HCEC 1CT (cell line): ENCODE data around the gene OR10AD1.
"Not testable (repeated sequence)": the region's sequence is repeated elsewhere in the genome, so short reads cannot be mapped to it uniquely, and the experiment has no call there.

ENCODE experiments used
- DNase-seq: peaks from one replicate; pipeline ENCODE4 v3.0.0-alpha.2; 2017

OR10AD1 gene, protein sequence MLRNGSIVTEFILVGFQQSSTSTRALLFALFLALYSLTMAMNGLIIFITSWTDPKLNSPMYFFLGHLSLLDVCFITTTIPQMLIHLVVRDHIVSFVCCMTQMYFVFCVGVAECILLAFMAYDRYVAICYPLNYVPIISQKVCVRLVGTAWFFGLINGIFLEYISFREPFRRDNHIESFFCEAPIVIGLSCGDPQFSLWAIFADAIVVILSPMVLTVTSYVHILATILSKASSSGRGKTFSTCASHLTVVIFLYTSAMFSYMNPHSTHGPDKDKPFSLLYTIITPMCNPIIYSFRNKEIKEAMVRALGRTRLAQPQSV

DNA sequence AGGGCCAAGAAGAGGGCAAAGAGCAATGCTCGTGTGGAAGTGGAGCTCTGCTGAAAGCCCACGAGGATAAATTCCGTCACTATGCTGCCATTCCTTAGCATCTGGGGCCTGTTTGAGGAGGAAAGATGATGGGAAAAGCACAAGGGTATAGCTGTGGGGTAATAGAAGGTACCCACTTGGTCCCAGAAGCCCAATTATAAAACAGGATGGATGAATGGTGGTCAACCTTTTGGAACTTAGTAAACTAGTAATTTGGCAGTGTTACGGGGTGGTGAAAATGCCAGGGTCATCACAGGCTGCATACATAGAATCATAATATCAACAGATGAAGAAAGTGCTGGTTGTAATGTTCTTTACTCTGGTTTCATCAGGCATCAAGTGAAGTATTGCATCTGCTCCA lies at the start of gene OR10AD1:
Gene OR10AD1 (minus strand): TSS at position 101 of the 400 bp plus-strand sequence. CDS start 0 bp downstream, at position 101.
- DNase-seq = no peak

DNA sequence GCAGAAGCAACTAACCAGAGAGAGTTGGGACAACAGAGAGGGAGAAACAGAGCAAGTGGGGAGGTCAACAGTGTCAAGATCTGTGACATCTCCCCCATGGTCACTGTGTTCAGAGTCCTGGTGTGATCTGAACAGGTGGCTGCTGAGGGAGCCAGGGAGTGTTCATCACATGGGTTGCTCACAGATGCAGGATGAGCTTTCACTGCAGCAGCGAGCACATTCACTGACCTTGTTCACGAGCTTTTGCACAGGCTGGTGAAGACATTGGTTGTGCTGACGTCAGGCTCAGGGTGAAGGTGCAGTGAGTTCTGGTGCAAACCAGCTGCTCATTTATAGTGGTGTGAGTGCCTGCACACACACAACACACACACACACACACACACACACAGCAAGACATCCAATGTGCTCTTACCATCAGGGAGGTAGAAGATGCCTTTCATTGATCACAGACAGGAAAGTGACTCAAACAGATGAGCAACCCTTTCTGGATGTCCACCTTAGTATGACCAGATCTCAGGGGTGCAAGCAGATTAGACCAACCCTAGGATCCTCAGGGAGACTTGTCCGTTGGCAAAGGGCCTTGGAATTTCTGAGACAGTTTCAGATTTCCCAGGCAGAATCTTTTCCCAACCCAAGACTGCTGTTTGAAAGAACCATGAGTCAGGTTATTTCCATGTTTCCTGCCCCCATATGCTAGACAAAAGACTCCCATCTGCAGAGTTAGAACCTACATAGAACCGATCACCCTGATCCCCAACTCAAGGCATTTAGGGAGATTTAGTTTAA lies 44.3 kb upstream of the OR10AD1 start:
- DNase-seq = no peak

DNA sequence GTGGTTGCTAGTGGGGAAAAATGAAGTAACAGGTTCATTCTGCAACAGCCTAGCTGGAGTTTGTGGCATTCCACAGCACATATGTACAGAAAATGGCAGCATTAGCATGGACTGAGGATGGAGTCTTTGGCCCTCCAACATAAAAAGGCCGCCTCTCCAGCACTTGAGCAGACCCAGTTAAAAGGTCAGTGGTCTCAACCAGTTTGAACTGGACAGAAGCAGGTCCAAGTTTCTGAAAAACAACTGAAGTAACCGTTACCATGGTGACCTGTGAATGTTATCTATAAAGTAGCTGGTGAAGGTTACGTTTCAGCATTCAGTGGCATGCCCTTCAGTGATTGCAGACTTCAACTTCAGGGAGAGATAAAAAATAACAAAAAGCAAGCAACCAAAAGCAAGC lies 34.1 kb upstream of the OR10AD1 start:
- DNase-seq = no peak

DNA sequence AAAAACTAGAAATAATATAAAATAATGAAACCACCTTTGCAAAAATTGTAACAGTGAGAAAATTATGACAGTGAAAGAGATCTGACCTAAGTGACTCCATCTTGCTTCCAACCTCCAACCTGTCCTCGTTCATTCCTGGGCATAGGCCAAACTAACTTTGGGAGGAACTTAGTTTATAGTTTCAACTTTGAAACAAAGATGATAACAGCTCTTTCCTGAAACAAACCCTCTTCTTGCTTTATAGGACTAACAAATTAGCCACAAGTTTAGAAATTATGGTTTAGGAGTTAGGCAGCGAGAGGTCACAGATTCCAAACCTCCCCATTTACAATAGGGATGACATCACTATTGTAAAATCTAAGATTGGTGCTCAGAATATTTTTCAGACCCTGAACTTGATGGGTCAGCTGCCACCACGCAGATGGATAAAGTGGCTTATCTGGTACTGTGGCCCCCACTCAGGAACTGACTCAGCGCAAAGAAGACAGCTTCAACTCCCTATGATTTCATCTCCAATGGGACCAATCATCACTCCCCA lies 32.8 kb upstream of the OR10AD1 start:
- no peak for DNase-seq

DNA sequence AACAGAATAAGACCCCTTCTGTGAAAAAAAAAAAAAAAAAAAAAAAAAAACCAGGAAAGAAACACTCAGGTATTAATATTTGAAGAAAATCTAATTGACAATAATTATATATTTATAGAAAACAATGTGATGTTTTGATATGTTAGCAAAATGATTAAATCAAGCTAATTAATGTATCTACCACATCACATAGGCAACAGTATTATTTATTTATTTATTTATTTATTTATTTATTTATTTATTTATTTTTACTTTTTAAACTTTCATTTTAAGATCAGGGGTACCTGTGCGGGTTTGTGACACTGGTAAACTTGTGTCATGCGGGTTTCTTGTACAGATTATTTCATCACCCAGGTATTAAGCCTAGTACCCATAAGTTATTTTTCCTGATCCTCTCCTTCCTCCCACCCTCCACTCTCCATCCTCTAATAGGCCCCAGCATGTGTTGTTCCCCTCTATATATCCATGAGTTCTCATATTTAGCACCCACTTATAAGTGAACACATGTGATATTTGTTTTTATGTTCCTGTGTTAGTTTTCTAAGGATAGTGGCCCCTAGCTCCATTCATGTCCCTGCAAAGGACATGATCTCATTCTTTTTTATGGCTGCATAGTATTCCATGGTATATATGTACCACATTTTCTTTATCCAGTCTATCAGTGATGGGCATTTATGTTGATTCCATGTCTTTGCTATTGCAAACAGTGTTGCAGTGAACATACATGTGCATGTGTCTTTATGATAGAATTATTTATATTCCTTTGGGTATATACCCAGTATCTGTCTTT lies 28.3 kb upstream of the OR10AD1 start:
- DNase-seq = not testable (repeated sequence)

DNA sequence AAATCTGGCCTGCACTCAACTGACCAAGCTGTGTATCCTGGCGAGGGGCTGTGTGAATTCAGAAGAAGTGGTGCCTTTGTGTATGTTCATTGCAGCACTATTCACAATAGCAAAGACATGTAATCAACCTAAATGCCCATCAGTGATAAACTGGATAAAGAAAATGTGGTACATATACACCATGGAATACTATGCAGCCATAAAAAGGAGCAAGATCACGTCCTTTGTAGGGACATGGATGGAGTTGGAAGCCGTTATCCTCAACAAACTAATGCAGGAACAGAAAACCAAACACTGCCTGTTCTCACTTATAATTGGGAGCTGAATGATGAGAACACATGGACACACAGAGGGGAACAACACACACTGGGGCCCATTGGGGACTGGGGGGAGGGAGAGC lies 21.4 kb upstream of the OR10AD1 start:
- not testable (repeated sequence) for DNase-seq

DNA sequence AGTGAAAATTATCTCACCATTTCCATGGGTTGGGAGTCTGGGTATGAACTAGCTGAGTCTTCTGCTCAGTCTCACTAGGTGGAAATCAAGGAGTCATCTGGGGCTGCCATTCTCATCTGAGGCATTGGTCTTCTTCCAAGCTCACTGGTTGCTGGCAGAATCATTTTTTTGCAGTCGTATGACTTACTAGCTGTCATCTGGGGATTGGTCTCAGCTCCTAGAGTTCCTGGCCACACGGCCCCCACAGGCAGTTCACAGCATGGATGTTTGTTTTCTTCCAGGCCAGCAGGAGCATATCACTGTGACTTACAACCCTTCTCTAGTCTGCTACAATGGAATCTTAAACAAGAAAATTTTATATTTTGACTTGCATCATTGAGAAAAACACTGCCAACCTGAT lies 18.6 kb upstream of the OR10AD1 start:
- DNase-seq = no peak

DNA sequence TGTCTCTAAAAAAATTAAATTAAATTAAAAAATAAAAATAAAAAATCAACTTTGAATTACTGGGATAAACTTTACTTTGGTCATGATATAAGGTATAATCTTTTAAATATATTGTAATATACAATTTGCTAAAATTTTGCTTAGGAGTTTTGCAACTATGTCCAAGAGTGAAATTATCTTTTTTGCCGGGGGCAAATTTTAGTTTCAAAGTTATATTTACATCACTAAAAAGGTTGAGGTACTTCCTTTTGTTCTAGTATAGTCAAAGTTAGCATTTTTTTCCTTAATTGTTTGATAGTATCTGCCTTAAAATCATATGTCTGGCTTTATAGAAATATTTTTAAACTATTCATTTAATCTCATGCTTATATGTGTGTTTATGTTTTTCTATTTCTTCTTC lies 17.6 kb upstream of the OR10AD1 start:
- DNase-seq = no peak

DNA sequence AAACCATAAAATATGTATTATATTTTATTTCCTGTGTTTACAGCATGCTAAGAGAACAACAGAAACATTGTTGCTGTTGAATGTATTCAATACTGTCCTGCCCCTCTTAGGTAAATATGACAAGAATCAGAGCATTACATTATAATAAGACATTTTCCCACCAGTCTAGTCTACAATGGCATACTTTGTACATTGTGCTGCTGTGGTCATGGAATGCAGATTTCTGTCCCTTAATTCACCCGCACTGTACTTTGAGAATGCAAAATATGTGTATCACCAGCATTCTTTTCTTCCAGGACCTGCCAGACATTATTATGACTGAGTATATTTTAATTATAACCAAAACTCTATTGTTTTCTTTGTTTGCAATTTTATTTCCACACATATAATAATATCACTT lies 16.5 kb upstream of the OR10AD1 start:
- DNase-seq = no peak

DNA sequence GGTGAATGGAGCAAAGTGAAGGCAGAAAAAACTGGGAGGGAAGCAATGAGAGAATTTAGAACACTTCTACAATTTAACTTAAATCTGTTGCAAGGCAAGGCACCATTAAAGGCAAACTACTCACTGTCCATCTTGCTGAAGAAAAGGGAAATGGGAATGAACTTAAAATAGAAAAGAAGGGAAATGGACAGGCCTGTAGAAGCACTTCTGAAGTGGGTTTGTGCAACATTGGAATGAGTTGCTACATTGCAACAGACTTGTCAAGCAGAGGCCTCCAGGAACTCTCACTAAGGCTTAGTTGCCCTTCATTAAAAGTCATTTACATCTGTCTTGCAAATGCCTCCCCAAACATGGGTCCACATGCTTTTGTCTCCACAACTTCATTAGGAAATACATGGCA lies 13.7 kb upstream of the OR10AD1 start:
- DNase-seq = no peak

DNA sequence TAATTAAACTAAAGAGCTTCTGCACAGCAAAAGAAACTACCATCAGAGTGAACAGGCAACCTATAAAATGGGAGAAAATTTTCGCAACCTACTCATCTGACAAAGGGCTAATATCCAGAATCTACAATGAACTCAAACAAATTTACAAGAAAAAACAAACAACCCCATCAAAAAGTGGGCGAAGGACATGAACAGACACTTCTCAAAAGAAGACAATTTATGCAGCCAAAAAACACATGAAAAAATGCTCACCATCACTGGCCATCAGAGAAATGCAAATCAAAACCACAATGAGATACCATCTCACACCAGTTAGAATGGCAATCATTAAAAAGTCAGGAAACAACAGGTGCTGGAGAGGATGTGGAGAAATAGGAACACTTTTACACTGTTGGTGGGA lies 6.4 kb upstream of the OR10AD1 start:
- DNase-seq = not testable (repeated sequence)

DNA sequence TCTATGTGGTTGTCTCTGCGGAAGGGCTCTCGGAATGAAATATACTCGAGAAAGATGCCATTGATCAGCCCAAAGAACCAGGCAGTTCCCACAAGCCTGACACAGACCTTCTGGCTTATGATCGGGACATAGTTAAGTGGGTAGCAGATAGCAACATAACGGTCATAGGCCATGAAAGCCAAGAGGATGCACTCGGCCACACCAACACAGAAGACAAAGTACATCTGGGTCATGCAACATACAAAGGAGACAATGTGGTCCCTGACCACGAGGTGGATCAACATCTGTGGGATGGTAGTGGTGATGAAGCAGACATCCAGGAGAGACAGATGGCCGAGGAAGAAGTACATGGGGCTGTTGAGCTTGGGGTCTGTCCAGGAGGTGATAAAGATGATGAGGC lies 326 bp downstream of the OR10AD1 start:
- DNase-seq = no peak

DNA sequence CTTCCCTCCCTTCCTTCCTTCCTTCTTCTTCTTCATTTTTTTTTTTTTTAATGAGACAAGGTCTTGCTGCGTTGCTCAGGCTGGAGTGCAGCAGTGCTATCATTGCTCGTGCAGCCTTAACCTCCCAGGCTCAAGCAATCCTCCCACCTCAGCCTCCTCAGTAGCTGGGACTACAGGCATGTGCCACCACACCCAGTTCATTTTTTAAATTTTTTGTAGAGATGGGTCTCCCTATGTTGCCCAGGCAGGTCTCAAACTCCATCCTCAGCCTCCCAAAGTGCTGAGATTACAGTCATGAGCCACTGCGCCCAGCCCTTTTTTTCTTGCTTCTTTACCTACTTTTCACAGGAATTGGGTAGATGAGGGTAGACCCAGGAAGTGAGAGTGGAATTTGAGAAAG lies 1.6 kb downstream of the OR10AD1 start:
- DNase-seq = no peak

DNA sequence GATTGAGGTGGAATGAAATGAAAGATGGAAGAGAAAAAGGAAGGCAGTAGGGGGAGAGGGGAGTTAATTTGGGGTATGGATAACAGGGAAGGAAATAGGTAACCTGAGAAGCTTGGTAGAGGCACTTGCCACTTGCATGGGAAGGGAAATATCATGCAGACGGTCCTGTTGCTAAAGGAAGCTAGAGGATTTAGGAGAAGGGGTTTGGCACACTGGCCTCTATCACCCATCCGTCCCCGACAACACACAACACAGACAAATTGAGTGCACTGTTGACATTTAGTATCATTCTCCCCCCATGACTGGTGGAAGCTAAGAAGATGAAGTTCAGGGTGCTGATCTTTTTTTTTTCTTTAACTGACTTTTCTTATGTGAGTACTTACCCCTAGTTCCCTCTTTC lies 2.0 kb downstream of the OR10AD1 start:
- DNase-seq = no peak

DNA sequence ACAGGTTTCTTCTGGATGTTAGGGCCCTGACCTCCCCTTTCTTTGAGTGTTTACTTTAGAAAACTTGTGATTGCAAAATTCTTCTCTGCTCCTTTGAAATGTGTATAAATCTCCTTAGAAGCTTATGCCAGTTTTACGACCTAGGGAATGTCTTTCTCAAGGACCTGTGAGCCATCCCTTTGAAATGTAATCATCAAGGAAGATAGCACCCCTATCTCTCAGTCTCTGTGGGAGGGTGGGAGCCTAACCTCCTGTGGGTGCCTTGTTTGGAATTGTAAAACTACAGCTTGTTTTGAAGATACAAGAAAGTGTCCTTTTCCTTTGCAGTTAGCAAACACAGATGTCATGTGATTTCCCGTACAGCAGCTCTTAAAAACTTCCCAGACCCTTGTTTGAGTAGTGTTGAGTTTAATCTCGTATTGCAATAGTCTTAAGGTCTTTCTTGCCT lies 3.3 kb downstream of the OR10AD1 start:
- DNase-seq = peak; percentile 73

DNA sequence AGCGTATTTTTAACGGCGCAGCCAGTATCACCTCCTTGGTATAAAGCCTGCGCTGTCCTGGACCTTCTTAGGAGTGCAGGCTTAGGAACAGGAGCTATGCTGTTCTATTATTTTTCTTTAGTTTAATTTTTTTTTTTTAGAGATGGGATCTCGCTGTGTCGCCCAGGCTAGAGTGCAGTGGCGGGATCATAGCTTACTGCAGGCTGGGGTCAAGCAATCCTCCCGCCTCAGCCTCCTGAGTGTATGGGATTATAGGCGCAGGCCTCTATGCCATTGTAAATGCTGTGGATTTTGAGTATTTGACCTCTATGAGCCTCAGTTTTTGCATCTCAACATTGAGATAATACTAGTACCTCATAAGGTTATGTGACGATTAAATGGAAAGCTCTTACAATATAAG lies 4.1 kb downstream of the OR10AD1 start:
- no peak for DNase-seq

DNA sequence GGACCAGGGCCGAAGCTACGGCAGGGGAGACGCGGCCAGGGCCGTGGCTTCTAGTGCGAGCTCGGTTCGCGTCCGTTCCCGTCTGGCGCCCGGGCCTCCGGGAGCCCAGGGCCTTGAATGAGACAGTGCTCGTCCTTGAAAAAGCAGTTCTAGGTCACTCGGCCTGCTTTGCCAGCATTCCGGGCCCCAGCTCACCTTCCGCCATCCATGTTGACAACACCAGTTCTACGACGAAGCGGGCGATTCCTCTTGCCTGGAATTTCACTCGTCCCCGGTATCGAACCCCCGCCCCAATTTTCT lies 4.5 kb downstream of the OR10AD1 start:
- DNase-seq = no peak

DNA sequence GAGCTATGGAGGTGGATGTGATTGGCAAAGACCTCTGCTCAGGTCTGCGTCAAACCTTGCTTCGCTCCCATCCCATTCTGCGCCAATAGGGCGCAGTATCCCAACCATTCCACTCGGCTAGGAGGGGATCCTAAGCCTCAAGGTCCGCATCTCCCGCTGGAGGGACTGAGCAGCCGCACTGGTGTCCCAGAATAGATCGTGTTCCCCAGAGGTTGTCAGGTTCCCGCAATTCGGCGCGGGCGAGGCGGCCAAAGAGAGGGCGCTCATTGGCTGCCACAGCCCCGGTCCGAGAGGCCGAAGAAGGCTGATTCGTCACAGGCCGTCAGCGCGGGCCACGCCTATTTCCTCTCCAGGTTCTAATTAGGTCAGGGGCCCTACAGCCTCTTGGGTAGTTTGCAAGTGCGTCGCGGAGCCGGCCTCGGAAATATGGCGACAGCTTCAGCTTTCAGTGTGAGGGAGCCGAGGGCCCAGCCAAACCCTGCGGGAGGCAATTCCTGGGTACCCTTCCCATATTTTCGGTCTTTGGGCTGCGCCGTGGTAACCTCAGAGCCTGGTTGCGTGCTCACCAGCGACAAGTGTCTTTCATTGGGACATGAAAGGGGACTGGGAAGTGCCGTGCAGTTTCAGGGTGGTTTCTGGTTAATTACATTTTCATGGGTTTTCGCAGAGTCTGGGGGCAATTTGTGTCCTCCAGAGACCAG lies 5.0 kb downstream of the OR10AD1 start:
- peak; percentile 96 for DNase-seq

DNA sequence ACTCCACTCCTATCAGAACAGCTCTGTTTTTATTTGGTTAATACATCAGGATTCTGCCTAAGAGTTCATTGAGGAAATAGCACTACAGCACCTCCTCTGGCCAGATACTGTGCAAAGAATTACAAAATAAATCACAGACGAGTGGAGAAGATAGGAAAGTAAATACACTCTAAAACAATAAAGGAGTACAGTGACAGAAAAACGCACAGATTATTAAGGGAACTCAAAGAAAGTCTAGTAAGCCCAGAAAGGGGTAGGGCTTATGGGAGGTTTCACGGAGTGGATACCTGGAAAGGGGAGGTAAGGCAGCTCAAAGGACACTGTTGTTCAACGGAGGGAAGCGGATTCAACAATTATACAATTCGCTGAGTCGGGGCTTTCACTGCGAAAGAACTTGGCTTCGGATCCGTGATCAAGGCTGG lies 5.5 kb downstream of the OR10AD1 start:
- DNase-seq = peak; percentile 72

DNA sequence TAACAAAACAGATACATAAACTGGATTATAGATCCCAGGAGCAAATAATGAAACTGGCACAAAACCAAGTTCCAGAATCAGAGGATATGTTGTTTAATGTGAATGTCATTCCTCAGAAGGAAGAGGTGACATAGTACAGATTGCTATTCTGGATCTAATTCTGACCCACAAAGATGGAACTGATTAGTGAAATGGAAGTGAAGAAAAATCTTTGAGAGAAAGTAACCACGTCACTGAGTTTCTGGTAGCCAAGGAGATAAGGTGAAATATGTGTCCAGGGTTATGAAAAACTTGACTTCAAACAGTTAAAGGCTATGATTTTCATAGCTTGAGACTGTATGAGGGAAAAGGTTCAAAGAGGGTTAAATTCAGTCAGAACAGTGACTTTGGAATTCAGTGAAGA lies 8.3 kb downstream of the OR10AD1 start:
- no peak for DNase-seq

DNA sequence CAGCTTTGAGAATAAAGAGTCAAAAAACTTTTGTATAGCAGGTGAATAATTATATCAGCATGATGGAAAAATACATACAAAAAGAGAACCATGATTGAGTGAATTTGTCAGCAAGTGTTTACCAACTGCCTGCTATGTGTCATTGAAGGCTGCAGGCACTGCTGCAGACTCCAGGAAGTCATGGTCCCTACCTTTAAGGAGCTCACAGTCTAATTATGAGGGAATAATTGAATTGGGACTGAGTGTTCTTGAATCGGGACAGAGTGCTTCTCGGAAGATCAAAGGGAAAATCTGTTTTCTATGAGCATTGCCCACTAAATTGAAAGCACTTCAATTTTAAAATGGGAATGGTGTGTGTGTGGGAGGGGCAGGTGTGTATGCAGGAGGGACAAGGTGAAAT lies 9.5 kb downstream of the OR10AD1 start:
- no peak for DNase-seq

DNA sequence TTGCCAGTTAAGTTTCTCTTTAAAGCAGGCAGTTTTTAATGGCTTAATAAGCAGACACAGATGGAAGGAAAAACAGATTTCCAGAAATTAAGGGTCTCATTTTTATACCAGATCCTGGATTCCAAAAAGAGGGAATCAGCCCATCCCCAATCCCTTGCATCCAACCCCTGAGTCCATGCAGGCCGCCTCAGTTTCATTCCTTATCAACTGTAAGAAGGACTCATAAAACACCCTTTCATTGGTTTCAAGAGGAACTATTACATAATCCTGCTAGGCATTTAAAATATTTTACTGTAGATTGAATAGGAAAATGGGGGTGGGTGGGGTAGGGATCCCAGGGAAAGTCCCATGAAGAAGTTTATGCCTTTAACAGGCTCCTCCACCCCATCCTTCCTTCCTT lies 10.2 kb downstream of the OR10AD1 start:
- no peak for DNase-seq

DNA sequence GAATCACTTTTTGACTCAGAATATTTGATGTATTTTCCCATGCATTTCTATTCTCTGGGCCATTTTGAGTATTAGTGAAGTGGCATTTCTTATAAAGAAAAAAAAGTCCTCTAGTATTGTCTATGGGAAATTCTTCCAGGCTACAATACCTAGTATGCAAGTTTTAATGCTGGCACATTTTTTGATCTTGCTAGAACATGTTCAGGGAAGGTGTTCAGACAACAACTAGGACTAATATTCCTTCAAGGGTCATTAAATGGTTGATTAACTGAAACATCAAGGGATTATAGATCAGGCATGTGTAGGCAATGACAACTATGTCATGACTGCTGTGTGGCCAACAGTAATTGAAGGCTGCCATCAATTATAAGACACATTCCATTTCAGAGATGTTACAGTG lies 12.0 kb downstream of the OR10AD1 start:
- no peak for DNase-seq
